Iris pigment epithelial cell (primary cell): ENCODE measurements around the gene IGSF9.
A peak's percentile ranks its signal among the peaks of the same experiment; 100 is the strongest.
"Not testable (repeated sequence)": the region's sequence is repeated elsewhere in the genome, so short reads cannot be mapped to it uniquely, and the experiment has no call there.

ENCODE experiments used
- DNase-seq: peaks from one replicate; pipeline ENCODE4 v3.0.0-alpha.2; 2011; ENCODE audit warnings: low read depth

IGSF9 gene

GRCh38 chr1:159920202-159920601, 25.2 kb downstream of the IGSF9 start:
- DNase-seq, result no peak

GRCh38 chr1:159919236-159919865, 26.1 kb downstream of the IGSF9 start:
- no peak for DNase-seq

- DNase-seq, result no peak
These were observed 26.8 kb downstream of the IGSF9 start for GRCh38 chr1:159918352-159919200.

- DNase-seq, result no peak
These were observed 27.7 kb downstream of the IGSF9 start for GRCh38 chr1:159917533-159918351.

GRCh38 chr1:159916242-159917051, 29.0 kb downstream of the IGSF9 start:
- peak; percentile 71 for DNase-seq

- DNase-seq, result no peak
These were observed 29.7 kb downstream of the IGSF9 start for GRCh38 chr1:159915571-159916241.

- DNase-seq, result no peak
These were observed 31.0 kb downstream of the IGSF9 start for GRCh38 chr1:159914252-159915018.

GRCh38 chr1:159913451-159914192, 31.8 kb downstream of the IGSF9 start:
- no peak for DNase-seq

GRCh38 chr1:159911326-159912070, 33.9 kb downstream of the IGSF9 start:
- DNase-seq, result no peak

- DNase-seq, result no peak
These were observed 37.1 kb downstream of the IGSF9 start for GRCh38 chr1:159908031-159908940.

- DNase-seq, result no peak
These were observed 38.5 kb downstream of the IGSF9 start for GRCh38 chr1:159906960-159907359.

GRCh38 chr1:159904036-159904435, 41.4 kb downstream of the IGSF9 start:
- DNase-seq, result not testable (repeated sequence)

- DNase-seq, result no peak
These were observed 42.9 kb downstream of the IGSF9 start for GRCh38 chr1:159902541-159902940.

- DNase-seq, result no peak
These were observed 44.6 kb downstream of the IGSF9 start for GRCh38 chr1:159900755-159901360.

GRCh38 chr1:159900086-159900680, 45.2 kb downstream of the IGSF9 start, which contains the start of gene CFAP45:
CFAP45 (minus strand) TSS chr1:159900165; CDS start chr1:159900098, 67 bp downstream.
- peak; percentile 84 for DNase-seq

GRCh38 chr1:159899634-159900033, 45.8 kb downstream of the IGSF9 start:
- not testable (repeated sequence) for DNase-seq

- DNase-seq, result no peak
These were observed 46.9 kb downstream of the IGSF9 start for GRCh38 chr1:159898527-159898926.
